Cardiac muscle cell (in vitro differentiated cells and primary cell): ENCODE measurements around the gene NFX1. TPM values are rescaled to one million over a fixed set of nuclear protein-coding genes. Genes with fewer than 3 reads are reported as not detected.

Experiments used
- DNase-seq, 2 donors: peaks; one replicate each; pipeline versions ENCODE4 v3.0.0 to v3.0.0-alpha.2; 2010 to 2017; ENCODE audit warnings: low read depth in 1 of 2, low spot score in 1 of 2
- H3K27ac ChIP-seq: fragments of 200-600 bp; sonication (generic); 2 replicates; pipeline ENCODE4 v1.5.1; 2016
- H3K27me3 ChIP-seq: fragments of 200-600 bp; sonication (generic); 2 replicates; pipeline ENCODE4 v1.6.0; 2016; ENCODE audit warnings: control low read depth
- H3K36me3 ChIP-seq: fragments of 200-600 bp; sonication (generic); 2 replicates; pipeline ENCODE4 v1.5.1; 2016; ENCODE audit warnings: control low read depth
- H3K4me1 ChIP-seq: fragments of 200-600 bp; sonication (generic); 2 replicates; pipeline ENCODE4 v1.8.1; 2017; ENCODE audit warnings: low read depth, mild to moderate bottlenecking, mixed run types
- H3K4me3 ChIP-seq: fragments of 200-600 bp; sonication (generic); 2 replicates; pipeline ENCODE4 v1.5.1; 2016; ENCODE audit warnings: mild to moderate bottlenecking
- H3K9me3 ChIP-seq: fragments of 200-600 bp; sonication (generic); 2 replicates; pipeline ENCODE4 v1.5.1; 2017; ENCODE audit warnings: low read depth, mild to moderate bottlenecking, control low read depth
- polyA plus RNA-seq: library from polyadenylated mRNA; unstranded; fragments of >200 nt; fragmentation: Nextera tagmentation; extraction: Ambion mirVana; gene quantifications from 2 replicates; pipeline ENCODE4 v1.2.1, GENCODE V29; 2016
- total RNA-seq: library from RNA; depleted of rRNA; stranded (reverse); fragments of >200 nt; gene quantifications from 2 replicates; pipeline ENCODE4 v1.2.3, GENCODE V29; 2016
- TF ChIP-seq, protein P1 (sequence below): IDR thresholded peaks from 2 replicates; pipeline ENCODE4 v1.5.1; 2012; ENCODE audit warnings: low read depth, mild to moderate bottlenecking, low read length

NFX1 gene
- total and polyA plus RNA-seq, 2 experiments from 2014 or later = 19.3 to 29.9 TPM

DNA sequence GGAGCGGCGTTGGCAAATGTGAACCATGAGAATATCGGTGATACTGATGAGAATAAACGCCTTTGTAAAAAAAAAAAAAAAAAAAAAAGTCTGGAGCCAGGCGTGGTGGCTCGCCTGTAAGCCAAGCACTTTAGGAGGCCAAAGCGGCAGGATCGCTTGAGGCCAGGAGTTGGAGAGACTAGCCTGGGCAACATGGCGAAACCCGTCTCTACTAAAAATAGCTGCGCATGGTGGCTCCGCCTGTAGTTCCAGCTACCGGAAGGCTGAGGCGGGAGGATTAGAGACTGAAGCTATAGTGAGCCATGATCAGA is 425 bp upstream of the NFX1 start:
- Histone ChIP-seq H3K4me1 (peaks cover 4% of the 10 kb centered on the region), H3K27ac (peak overlapping the region; percentile 96), H3K27me3 (no peaks in the 10 kb centered on the region), H3K4me3 (peak overlapping the region; percentile 61), H3K9me3 (no peaks in the 10 kb centered on the region), H3K36me3 (no peaks in the 10 kb centered on the region)
- no peak for DNase-seq
- TF ChIP-seq, protein P1, sequence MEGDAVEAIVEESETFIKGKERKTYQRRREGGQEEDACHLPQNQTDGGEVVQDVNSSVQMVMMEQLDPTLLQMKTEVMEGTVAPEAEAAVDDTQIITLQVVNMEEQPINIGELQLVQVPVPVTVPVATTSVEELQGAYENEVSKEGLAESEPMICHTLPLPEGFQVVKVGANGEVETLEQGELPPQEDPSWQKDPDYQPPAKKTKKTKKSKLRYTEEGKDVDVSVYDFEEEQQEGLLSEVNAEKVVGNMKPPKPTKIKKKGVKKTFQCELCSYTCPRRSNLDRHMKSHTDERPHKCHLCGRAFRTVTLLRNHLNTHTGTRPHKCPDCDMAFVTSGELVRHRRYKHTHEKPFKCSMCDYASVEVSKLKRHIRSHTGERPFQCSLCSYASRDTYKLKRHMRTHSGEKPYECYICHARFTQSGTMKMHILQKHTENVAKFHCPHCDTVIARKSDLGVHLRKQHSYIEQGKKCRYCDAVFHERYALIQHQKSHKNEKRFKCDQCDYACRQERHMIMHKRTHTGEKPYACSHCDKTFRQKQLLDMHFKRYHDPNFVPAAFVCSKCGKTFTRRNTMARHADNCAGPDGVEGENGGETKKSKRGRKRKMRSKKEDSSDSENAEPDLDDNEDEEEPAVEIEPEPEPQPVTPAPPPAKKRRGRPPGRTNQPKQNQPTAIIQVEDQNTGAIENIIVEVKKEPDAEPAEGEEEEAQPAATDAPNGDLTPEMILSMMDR = no peak

DNA sequence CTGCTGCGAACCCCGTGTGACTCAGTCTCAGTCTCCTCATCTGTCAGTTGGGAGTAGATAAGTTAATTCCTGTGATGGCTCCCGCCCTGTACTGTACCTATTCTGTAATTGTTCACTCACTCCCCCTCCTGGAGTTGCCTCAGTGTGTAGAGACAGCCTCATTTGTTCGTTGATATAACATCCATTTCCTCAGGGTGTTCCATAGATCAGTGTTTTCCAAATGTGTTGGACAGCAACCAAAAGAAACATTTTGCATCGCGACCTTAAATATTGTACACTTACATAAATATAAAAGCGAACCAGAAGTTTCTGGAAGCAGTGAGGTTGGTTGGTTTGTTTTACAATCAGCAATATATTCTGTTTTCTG is 698 bp downstream of the NFX1 start:
- TF ChIP-seq, protein P1 = no peak
- no peak for DNase-seq

DNA sequence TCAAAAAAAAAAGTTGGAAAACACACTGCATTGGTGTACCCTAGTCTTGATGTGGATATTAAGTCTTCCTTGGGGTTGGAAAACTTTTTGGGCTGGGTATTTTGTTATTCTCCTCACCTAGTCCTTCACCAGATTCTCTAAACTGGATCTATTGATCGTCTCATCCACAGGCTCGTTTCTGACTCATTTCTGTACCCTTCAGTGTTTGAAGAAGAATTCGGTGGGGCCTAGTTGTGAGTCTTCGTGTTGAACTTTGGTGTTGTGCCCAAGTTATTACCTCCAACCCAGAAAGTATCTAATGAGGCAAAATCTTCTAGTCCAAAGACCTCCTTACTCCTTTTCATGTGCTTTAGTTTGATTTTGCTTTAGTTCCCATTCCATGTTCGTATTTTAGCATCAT is 1.6 kb downstream of the NFX1 start:
- Histone ChIP-seq H3K4me3 (no peak overlapping the region), H3K27ac (no peak overlapping the region), H3K27me3 (no peaks in the 10 kb centered on the region), H3K9me3 (no peaks in the 10 kb centered on the region), H3K4me1 (peaks cover 4% of the 10 kb centered on the region), H3K36me3 (peaks cover 15% of the 10 kb centered on the region)
- no peak for DNase-seq
- TF ChIP-seq, protein P1 = no peak

More for the DNA sequence above, 698 bp downstream of the NFX1 start:
- Histone ChIP-seq H3K4me3 (peak overlapping the region; percentile 61), H3K27ac (peak overlapping the region; percentile 96), H3K36me3 (peaks cover 10% of the 10 kb centered on the region), H3K4me1 (peaks cover 4% of the 10 kb centered on the region), H3K27me3 (no peaks in the 10 kb centered on the region), H3K9me3 (no peaks in the 10 kb centered on the region)

DNA sequence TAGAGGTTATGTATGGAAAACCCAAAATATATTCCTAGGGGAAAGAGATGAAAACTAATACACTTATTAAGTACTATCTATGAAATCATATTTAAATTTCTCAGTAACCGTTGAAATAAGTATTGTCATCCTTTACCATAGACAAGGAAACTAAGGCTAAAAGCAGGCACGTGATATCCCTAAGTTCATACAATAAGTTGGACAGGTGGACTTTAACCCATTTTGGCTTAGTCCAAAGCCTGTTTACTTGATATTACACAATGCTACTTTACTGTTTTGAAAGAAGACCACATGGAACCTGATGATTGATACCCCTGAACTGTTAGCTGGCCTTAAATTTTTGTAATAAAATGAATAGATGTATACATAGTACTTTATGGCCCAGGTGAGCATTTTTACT is 3.5 kb downstream of the NFX1 start:
- H3K27ac ChIP-seq = no peak overlapping the region
- no peaks in the 10 kb centered on the region for H3K9me3 ChIP-seq
- no peak overlapping the region for H3K4me3 ChIP-seq
- H3K36me3 ChIP-seq = peaks cover 24% of the 10 kb centered on the region
- no peak for DNase-seq
- peaks cover 4% of the 10 kb centered on the region for H3K4me1 ChIP-seq
- TF ChIP-seq, protein P1 = no peak
- H3K27me3 ChIP-seq = no peaks in the 10 kb centered on the region

DNA sequence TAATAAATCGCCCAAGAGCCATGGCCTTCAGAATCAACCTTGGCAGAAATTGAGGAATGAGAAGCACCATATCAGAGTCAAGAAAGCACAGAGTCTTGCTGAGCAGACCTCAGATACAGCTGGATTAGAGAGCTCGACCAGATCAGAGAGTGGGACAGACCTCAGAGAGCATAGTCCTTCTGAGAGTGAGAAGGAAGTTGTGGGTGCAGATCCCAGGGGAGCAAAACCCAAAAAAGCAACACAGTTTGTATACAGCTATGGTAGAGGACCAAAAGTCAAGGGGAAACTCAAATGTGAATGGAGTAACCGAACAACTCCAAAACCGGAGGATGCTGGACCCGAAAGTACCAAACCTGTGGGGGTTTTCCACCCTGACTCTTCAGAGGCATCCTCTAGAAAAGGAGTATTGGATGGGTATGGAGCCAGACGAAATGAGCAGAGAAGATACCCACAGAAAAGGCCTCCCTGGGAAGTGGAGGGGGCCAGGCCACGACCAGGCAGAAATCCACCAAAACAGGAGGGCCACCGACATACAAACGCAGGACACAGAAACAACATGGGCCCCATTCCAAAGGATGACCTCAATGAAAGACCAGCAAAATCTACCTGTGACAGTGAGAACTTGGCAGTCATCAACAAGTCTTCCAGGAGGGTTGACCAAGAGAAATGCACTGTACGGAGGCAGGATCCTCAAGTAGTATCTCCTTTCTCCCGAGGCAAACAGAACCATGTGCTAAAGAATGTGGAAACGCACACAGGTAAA is 4.5 kb downstream of the NFX1 start:
- DNase-seq = no peak
- H3K9me3 ChIP-seq = no peaks in the 10 kb centered on the region
- no peaks in the 10 kb centered on the region for H3K27me3 ChIP-seq
- TF ChIP-seq, protein P1 = no peak
- H3K4me3 ChIP-seq = no peak overlapping the region
- H3K36me3 ChIP-seq = peaks cover 31% of the 10 kb centered on the region
- no peak overlapping the region for H3K27ac ChIP-seq
- peaks cover 4% of the 10 kb centered on the region for H3K4me1 ChIP-seq
